Gastrocnemius medialis (tissue), 4 donors: Measurements from ENCODE around the gene ADGRV1. TPM values are rescaled to one million over a fixed set of nuclear protein-coding genes. Genes with fewer than 3 reads are reported as not detected.

Experiments
- ATAC-seq, 2 donors: fragments of 150-250 bp; one replicate each; pipeline ENCODE4 v1.9.1; 2016
- DNase-seq, 2 donors: peaks; one replicate each; pipeline ENCODE4 v3.0.0-alpha.2; 2019
- H3K27ac ChIP-seq, 4 donors: fragments of 200-600 bp; sonication (generic); 1 replicate in 1 of 4; 2 replicates in 3 of 4; pipeline ENCODE4 v1.5.1; 2016 to 2018; ENCODE audit warnings: mild to moderate bottlenecking in 2 of 4, moderate library complexity in 1 of 4
- H3K27me3 ChIP-seq, 3 donors: fragments of 200-600 bp; sonication (generic) in 2 of 3; 1 replicate in 1 of 3; 2 replicates in 2 of 3; pipeline versions ENCODE4 v1.5.1 to v1.6.0; 2016 to 2019; ENCODE audit warnings: mild to moderate bottlenecking in 1 of 3, moderate library complexity in 1 of 3
- H3K36me3 ChIP-seq, 2 donors: fragments of 200-600 bp; sonication (generic) in 1 of 2; one replicate each; pipeline ENCODE4 v1.5.1; 2017 to 2018
- H3K4me1 ChIP-seq, 2 donors: fragments of 200-600 bp; sonication (generic) in 1 of 2; one replicate each; pipeline ENCODE4 v1.5.1; 2016 to 2017; ENCODE audit warnings: mild to moderate bottlenecking in 2 of 2
- H3K4me3 ChIP-seq, 4 donors: fragments of 200-600 bp; sonication (generic) in 3 of 4; 1 replicate in 1 of 4; 2 replicates in 3 of 4; pipeline ENCODE4 v1.5.1; 2016 to 2019; ENCODE audit warnings: mild to moderate bottlenecking in 2 of 4
- H3K9me3 ChIP-seq, 3 donors: fragments of 200-600 bp; sonication (generic) in 2 of 3; 1 replicate in 1 of 3; 2 replicates in 2 of 3; pipeline ENCODE4 v1.5.1; 2016 to 2019
- POLR2A ChIP-seq, 2 donors: fragments of 450-650 bp; IDR thresholded peaks; one replicate each; pipeline ENCODE4 v1.6.1; 2017; ENCODE audit warnings: antibody characterized with exemption in 2 of 2, mild to moderate bottlenecking in 2 of 2, moderate library complexity in 2 of 2
- in situ Hi-C, 4 donors: fragments of 200-750 bp; cut with MboI; loops; one replicate each; pipeline versions ENCODE4 v1.15.0 to v1.8.0; 2017; ENCODE audit warnings: low sequenced_read_pairs in 4 of 4
- intact Hi-C: fragments of 100-400 bp; cut with DNase I; formaldehyde crosslinking; loops from one replicate; pipeline ENCODE4 v1.15.1; 2023; ENCODE audit warnings: low total_unique reads
- total RNA-seq, 4 donors: library from RNA; depleted of rRNA; stranded (reverse); fragments of >200 nt; gene quantifications; one replicate each; pipeline versions ENCODE4 v1.1.0 to v1.2.3, GENCODE V29; 2016
- TF ChIP-seq, protein P1 (sequence below), 5 experiments: fragments of 450-650 bp in 3 of 5; fragments of 200-600 bp in 2 of 5; sonication (generic) in 2 of 5; IDR thresholded peaks in 4 of 5; conservative IDR thresholded peaks in 1 of 5; 1 replicate in 4 of 5; 2 replicates in 1 of 5; pipeline ENCODE4 v1.5.1; 2016 to 2019; ENCODE audit warnings: antibody characterized with exemption in 5 of 5, mild to moderate bottlenecking in 3 of 5, moderate library complexity in 3 of 5

The ADGRV1 gene
- total RNA-seq, 4 donors from 2014 or later, result 0.22 to 0.41 TPM; not detected in 2

DNA sequence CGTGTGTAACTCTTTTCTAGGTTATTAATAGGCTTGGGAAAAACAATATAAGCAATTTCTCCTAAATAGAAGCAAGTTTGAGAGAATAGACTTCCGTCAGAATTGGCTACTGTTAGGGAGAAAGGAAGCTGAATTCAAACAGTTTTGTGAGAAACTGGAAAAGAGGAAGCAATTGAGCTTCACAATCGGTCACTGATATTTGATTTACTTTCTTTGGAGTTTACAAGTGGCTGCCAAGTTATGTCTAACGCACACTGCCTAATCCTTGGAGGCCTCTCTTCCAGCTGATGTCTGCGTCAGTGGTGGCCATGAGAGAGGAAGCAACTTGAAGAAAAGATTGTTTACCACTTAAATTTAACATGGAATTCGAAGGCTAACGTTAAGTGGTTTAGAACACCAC is 319.5 kb downstream of the ADGRV1 start:
- Histone ChIP-seq H3K36me3 (no peaks in the 10 kb centered on the region), H3K9me3 (no peaks in the 10 kb centered on the region), H3K27me3 (no peaks in the 10 kb centered on the region), H3K4me1 (peaks cover 0 to 15% of the 10 kb centered on the region in 2 donors), H3K27ac (peak overlapping the region; percentile 13 to 46 (median 28)), H3K4me3 (no peak overlapping the region)
- TF ChIP-seq, protein P1, sequence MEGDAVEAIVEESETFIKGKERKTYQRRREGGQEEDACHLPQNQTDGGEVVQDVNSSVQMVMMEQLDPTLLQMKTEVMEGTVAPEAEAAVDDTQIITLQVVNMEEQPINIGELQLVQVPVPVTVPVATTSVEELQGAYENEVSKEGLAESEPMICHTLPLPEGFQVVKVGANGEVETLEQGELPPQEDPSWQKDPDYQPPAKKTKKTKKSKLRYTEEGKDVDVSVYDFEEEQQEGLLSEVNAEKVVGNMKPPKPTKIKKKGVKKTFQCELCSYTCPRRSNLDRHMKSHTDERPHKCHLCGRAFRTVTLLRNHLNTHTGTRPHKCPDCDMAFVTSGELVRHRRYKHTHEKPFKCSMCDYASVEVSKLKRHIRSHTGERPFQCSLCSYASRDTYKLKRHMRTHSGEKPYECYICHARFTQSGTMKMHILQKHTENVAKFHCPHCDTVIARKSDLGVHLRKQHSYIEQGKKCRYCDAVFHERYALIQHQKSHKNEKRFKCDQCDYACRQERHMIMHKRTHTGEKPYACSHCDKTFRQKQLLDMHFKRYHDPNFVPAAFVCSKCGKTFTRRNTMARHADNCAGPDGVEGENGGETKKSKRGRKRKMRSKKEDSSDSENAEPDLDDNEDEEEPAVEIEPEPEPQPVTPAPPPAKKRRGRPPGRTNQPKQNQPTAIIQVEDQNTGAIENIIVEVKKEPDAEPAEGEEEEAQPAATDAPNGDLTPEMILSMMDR (IDR thresholded peaks at IDR 0.05 in 4 of 5, conservative IDR thresholded peaks at IDR 0.05 in 1 of 5), result no peak
- TF ChIP-seq POLR2A (IDR thresholded peaks at IDR 0.05), result no peak
- ATAC-seq, result peak in 1 of 2 donors; percentile 27
- DNase-seq, result no peak
- in situ Hi-C loops, result no loop called here
- intact Hi-C loops, result no loop called here

DNA sequence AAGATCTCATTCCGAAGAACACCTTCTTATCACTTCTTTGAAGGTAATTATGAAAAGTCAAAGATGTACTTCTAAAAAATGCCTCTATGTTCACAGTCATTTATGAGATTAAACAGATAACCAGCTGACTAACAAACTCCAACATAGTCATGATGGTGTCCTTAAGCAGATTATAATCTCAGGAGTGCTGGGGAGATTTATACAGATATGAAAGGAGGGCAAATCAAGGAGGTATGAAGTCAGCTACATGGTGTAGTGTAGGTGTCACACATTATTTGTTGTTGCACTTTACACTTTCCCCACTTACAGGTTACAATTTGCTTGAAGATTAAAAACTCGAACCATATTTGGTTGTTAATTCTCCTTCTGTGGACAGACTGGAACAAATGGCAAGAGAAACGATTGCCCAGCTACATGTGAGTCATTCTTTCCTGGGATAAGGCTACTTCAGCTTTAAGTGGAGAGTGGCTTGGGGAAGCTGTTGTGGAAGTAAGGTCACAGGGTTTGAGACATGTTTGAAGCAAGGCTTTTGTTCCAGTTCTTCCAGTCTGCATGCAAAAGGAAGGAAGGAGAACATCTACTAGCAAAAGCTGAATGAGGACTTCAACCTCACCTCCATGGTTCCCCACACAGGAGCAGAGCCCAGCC is 320.1 kb downstream of the ADGRV1 start:
- ATAC-seq (peak; percentile 46 to 50), DNase-seq (no peak)
- TF ChIP-seq, protein P1 (IDR thresholded peaks at IDR 0.05 in 4 of 5, conservative IDR thresholded peaks at IDR 0.05 in 1 of 5), result no peak
- no peak for TF ChIP-seq POLR2A (IDR thresholded peaks at IDR 0.05)
- intact Hi-C loops, result no loop called here
- Histone ChIP-seq H3K27ac (peak overlapping the region; percentile 13 to 46 (median 28)), H3K4me3 (no peak overlapping the region), H3K4me1 (peaks cover 0 to 9% of the 10 kb centered on the region in 2 donors), H3K9me3 (no peaks in the 10 kb centered on the region), H3K36me3 (no peaks in the 10 kb centered on the region), H3K27me3 (no peaks in the 10 kb centered on the region)
- in situ Hi-C loops, result no loop called here

DNA sequence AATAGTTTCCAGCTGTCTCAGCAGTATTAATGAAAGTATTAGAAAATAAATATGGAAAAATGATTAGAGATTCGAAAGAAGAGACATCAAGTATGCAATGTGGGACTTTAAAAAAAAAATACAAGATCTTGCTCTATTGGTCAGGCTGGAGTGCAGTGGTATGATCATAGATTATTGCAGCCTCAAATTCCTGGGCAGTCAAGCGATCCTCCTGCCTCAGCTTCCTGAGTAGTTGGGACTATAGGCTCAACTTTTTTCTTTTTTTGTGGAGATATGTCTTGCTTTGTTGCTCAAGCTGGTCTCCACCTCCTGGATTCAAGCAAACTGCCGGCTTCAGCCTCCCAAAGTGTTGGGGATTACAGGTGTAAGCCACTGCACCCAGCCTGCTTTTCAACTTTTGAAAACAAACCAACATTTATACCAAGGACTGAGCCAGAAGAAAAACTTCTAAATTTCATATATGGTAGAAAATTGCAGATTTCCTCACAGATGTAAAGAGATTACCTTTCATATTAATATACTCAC is 323.1 kb downstream of the ADGRV1 start:
- TF ChIP-seq, protein P1 (IDR thresholded peaks at IDR 0.05 in 4 of 5, conservative IDR thresholded peaks at IDR 0.05 in 1 of 5), result no peak
- no peak for TF ChIP-seq POLR2A (IDR thresholded peaks at IDR 0.05)

DNA sequence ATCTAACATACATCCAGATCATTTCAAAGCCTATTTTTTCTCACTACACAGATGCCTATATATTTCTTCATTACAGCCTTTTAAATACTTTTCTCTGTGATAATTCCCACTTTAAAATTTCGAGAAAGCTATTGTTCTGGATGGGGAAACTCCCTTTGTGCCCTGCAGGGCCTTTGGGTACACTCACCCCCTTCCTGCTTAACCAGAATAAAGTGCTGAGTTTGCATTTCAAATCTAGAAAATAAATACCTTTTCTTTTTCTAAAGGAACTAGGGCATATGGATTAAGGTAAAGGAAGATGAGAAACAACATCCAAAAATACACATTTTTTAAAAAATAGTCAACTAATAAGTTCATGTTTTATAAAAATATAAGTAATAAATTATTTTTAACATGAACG is 323.9 kb downstream of the ADGRV1 start:
- Histone ChIP-seq H3K27ac (no peak overlapping the region), H3K9me3 (no peaks in the 10 kb centered on the region), H3K27me3 (no peaks in the 10 kb centered on the region), H3K4me1 (peaks cover 0 to 9% of the 10 kb centered on the region in 2 donors), H3K36me3 (no peaks in the 10 kb centered on the region), H3K4me3 (no peak overlapping the region)
- no peak for ATAC-seq
- intact Hi-C loops, result no loop called here
- in situ Hi-C loops, result no loop called here
- no peak for DNase-seq
- TF ChIP-seq, protein P1 (IDR thresholded peaks at IDR 0.05 in 4 of 5, conservative IDR thresholded peaks at IDR 0.05 in 1 of 5), result no peak
- TF ChIP-seq POLR2A (IDR thresholded peaks at IDR 0.05), result no peak

More for the DNA sequence above, 323.1 kb downstream of the ADGRV1 start:
- no peak overlapping the region for H3K27ac ChIP-seq
- in situ Hi-C loops (no loop called here), intact Hi-C loops (no loop called here)
- no peak for ATAC-seq
- H3K4me3 ChIP-seq, result no peak overlapping the region
- H3K27me3 ChIP-seq, result no peaks in the 10 kb centered on the region
- H3K9me3 ChIP-seq, result no peaks in the 10 kb centered on the region
- peaks cover 0 to 9% of the 10 kb centered on the region in 2 donors for H3K4me1 ChIP-seq
- H3K36me3 ChIP-seq, result no peaks in the 10 kb centered on the region
- no peak for DNase-seq
